HepG2 (cell line): Measurements from ENCODE around the gene UNC13D. TPM values are rescaled to one million over a fixed set of nuclear protein-coding genes. Genes with fewer than 3 reads are reported as not detected.

Source experiments
- ATF7-NPFF ChIP-seq: sonication (generic); formaldehyde crosslinking; IDR thresholded peaks from 2 replicates; pipeline ENCODE4 v1.8.1; 2023; ENCODE audit warnings: mild to moderate bottlenecking, low read depth, missing genetic modification reagents, moderate library complexity
- CAMTA2 ChIP-seq: sonication (generic); formaldehyde crosslinking; IDR thresholded peaks from 2 replicates; pipeline ENCODE4 v1.4.0; 2020; ENCODE audit warnings: mild to moderate bottlenecking, missing genetic modification reagents, borderline replicate concordance
- FOXK2 ChIP-seq: fragments of 450-650 bp; IDR thresholded peaks from 2 replicates; pipeline ENCODE4 v1.6.1; 2016
- KDM3A ChIP-seq: IDR thresholded peaks from 2 replicates; pipeline ENCODE4 v1.6.1; 2018; ENCODE audit warnings: low read depth, missing compliant biosample characterization
- NFKBIZ ChIP-seq: IDR thresholded peaks from 2 replicates; pipeline ENCODE4 v1.6.1; 2018; ENCODE audit warnings: missing genetic modification reagents, missing compliant biosample characterization
- NR0B2 ChIP-seq: sonication (generic); formaldehyde crosslinking; IDR thresholded peaks from 2 replicates; pipeline ENCODE4 v1.4.0; 2020; ENCODE audit warnings: mild to moderate bottlenecking, missing genetic modification reagents
- POLR2A ChIP-seq, 2 experiments: IDR thresholded peaks; 2 replicates each; pipeline ENCODE4 v1.6.1; 2011; ENCODE audit warnings: low read depth in 2 of 2, low read length in 2 of 2, mild to moderate bottlenecking in 1 of 2, moderate library complexity in 1 of 2; ENCODE audit not compliant: insufficient read depth in 1 of 2
- REXO4 ChIP-seq: sonication (generic); formaldehyde crosslinking; IDR thresholded peaks from 2 replicates; pipeline ENCODE4 v1.8.0; 2022; ENCODE audit warnings: missing genetic modification reagents, mild to moderate bottlenecking, borderline replicate concordance
- SRSF1 ChIP-seq: fragments of 200-400 bp; formaldehyde crosslinking; optimal IDR thresholded peaks from 2 replicates; pipeline ENCODE3; 2017; ENCODE audit warnings: mild to moderate bottlenecking, low read depth, low read length, moderate library complexity
- ZBTB7A ChIP-seq: sonication (generic); formaldehyde crosslinking; IDR thresholded peaks from 2 replicates; pipeline ENCODE4 v1.8.0; 2022; ENCODE audit warnings: mild to moderate bottlenecking, missing genetic modification reagents
- ZHX1 ChIP-seq: sonication (generic); formaldehyde crosslinking; IDR thresholded peaks from 2 replicates; pipeline ENCODE4 v1.8.1; 2022; ENCODE audit warnings: low read depth, mild to moderate bottlenecking, missing genetic modification reagents
- ZNF317 ChIP-seq: sonication (generic); formaldehyde crosslinking; IDR thresholded peaks from 2 replicates; pipeline ENCODE4 v1.5.0; 2020; ENCODE audit warnings: mild to moderate bottlenecking, missing genetic modification reagents
- ZNF570 ChIP-seq: sonication (generic); formaldehyde crosslinking; IDR thresholded peaks from 2 replicates; pipeline ENCODE4 v1.4.0; 2020; ENCODE audit warnings: mild to moderate bottlenecking, missing genetic modification reagents, borderline replicate concordance
- ZNF607 ChIP-seq: sonication (generic); formaldehyde crosslinking; IDR thresholded peaks from 2 replicates; pipeline ENCODE4 v1.5.1; 2020; ENCODE audit warnings: missing genetic modification reagents, mild to moderate bottlenecking, borderline replicate concordance
- ZNF746 ChIP-seq: sonication (generic); formaldehyde crosslinking; IDR thresholded peaks from 2 replicates; pipeline ENCODE4 v1.8.0; 2022; ENCODE audit warnings: mild to moderate bottlenecking, missing genetic modification reagents
- ZSCAN29 ChIP-seq: sonication (generic); formaldehyde crosslinking; conservative IDR thresholded peaks from 2 replicates; pipeline ENCODE4 v1.4.0; 2020; ENCODE audit warnings: mild to moderate bottlenecking, missing genetic modification reagents
- polyA plus RNA-seq, 8 experiments: library from polyadenylated mRNA; depleted of rRNA in 3 of 8; stranded (reverse) in 7 of 8; unstranded in 1 of 8; fragments of >200 nt; fragmentation: Illumina TruSeq in 4 of 8; extraction: Trizol in 4 of 8; gene quantifications; 2 replicates each; pipeline versions ENCODE4 v1.2.1 to v1.2.3, GENCODE V29; 2011 to 2016; ENCODE audit warnings: low read depth in 4 of 8, missing spikeins in 1 of 8, mixed read lengths in 1 of 8; ENCODE audit not compliant: insufficient read depth in 1 of 8
- total RNA-seq, 5 experiments: library from RNA; depleted of rRNA; stranded (reverse); fragments of >200 nt; fragmentation: Illumina TruSeq; extraction: Trizol; gene quantifications; 2 replicates each; pipeline ENCODE4 v1.2.3, GENCODE V29; 2016; ENCODE audit warnings: low read depth in 1 of 5
- TF ChIP-seq, protein P1 (sequence below): IDR thresholded peaks from 2 replicates; pipeline ENCODE4 v1.6.1; 2016; ENCODE audit warnings: missing biosample characterization, missing genetic modification reagents, low read depth
- TF ChIP-seq, protein P2 (sequence below): IDR thresholded peaks from 2 replicates; pipeline ENCODE4 v1.6.1; 2016; ENCODE audit warnings: missing compliant biosample characterization, missing genetic modification reagents, borderline replicate concordance
- TF ChIP-seq, protein P3 (sequence below): sonication (generic); formaldehyde crosslinking; IDR thresholded peaks from 2 replicates; pipeline ENCODE4 v1.4.0; 2020; ENCODE audit warnings: missing genetic modification reagents, borderline replicate concordance

UNC13D gene
- total and polyA plus RNA-seq, 2 of the 13 experiments (the other 11 are each of a cell fraction or from before 2014, with no cell fraction given): 29.7 to 42.7 TPM

GRCh38 chr17:75892556-75893224, 48.5 kb upstream of the UNC13D start (continued):
- TF ChIP-seq, protein P1, sequence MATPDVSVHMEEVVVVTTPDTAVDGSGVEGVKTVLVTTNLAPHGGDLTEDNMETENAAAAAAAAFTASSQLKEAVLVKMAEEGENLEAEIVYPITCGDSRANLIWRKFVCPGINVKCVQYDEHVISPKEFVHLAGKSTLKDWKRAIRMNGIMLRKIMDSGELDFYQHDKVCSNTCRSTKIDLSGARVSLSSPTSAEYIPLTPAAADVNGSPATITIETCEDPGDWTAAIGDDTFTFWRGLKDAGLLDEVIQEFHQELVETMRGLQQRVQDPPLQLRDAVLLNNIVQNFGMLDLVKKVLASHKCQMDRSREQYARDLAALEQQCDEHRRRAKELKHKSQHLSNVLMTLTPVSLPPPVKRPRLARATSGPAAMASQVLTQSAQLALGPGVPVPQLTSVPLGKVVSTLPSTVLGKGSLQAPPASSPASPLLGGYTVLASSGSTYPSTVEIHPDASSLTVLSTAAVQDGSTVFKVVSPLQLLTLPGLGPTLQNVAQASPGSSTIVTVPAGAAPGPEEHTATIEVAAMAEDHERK (CRISPR knock-in tag): no peak
- 0 out of 2 replicates have a peak, but pooled peaks have one; percentile 1 for TF ChIP-seq ZNF746 (CRISPR knock-in tag)
- 0 out of 2 replicates have a peak, but pooled peaks have one; percentile 41 for TF ChIP-seq ZNF317 (CRISPR knock-in tag)
- TF ChIP-seq REXO4 (CRISPR knock-in tag): no peak
- TF ChIP-seq, protein P2, sequence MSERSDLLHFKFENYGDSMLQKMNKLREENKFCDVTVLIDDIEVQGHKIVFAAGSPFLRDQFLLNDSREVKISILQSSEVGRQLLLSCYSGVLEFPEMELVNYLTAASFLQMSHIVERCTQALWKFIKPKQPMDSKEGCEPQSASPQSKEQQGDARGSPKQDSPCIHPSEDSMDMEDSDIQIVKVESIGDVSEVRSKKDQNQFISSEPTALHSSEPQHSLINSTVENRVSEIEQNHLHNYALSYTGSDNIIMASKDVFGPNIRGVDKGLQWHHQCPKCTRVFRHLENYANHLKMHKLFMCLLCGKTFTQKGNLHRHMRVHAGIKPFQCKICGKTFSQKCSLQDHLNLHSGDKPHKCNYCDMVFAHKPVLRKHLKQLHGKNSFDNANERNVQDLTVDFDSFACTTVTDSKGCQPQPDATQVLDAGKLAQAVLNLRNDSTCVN: no peak
- TF ChIP-seq FOXK2: peak; percentile 31; the same call in 1 of the 2 replicates
- TF ChIP-seq POLR2A (IDR thresholded peaks at IDR 0.05; ENCODE audit: insufficient read depth in 1 of 2, low read depth in 2 of 2, low read length in 2 of 2): peak in 1 of 2 experiments; percentile 75; a peak in 2 of 4 replicates
- TF ChIP-seq, protein P3, sequence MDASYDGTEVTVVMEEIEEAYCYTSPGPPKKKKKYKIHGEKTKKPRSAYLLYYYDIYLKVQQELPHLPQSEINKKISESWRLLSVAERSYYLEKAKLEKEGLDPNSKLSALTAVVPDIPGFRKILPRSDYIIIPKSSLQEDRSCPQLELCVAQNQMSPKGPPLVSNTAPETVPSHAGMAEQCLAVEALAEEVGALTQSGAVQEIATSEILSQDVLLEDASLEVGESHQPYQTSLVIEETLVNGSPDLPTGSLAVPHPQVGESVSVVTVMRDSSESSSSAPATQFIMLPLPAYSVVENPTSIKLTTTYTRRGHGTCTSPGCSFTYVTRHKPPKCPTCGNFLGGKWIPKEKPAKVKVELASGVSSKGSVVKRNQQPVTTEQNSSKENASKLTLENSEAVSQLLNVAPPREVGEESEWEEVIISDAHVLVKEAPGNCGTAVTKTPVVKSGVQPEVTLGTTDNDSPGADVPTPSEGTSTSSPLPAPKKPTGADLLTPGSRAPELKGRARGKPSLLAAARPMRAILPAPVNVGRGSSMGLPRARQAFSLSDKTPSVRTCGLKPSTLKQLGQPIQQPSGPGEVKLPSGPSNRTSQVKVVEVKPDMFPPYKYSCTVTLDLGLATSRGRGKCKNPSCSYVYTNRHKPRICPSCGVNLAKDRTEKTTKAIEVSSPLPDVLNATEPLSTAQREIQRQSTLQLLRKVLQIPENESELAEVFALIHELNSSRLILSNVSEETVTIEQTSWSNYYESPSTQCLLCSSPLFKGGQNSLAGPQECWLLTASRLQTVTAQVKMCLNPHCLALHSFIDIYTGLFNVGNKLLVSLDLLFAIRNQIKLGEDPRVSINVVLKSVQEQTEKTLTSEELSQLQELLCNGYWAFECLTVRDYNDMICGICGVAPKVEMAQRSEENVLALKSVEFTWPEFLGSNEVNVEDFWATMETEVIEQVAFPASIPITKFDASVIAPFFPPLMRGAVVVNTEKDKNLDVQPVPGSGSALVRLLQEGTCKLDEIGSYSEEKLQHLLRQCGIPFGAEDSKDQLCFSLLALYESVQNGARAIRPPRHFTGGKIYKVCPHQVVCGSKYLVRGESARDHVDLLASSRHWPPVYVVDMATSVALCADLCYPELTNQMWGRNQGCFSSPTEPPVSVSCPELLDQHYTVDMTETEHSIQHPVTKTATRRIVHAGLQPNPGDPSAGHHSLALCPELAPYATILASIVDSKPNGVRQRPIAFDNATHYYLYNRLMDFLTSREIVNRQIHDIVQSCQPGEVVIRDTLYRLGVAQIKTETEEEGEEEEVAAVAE (CRISPR knock-in tag): peak; percentile 85
- TF ChIP-seq ZNF607 (CRISPR knock-in tag): no peak
- no peak for TF ChIP-seq ATF7-NPFF (CRISPR knock-in tag)
- no peak for TF ChIP-seq ZSCAN29 (CRISPR knock-in tag)
- peak; percentile 55; the same call in 1 of the 2 replicates for TF ChIP-seq KDM3A (CRISPR knock-in tag)
- TF ChIP-seq CAMTA2 (CRISPR knock-in tag): no peak
- TF ChIP-seq ZBTB7A: peak; percentile 70
- TF ChIP-seq NFKBIZ (CRISPR knock-in tag): no peak
- no peak for TF ChIP-seq NR0B2
- 0 out of 2 replicates have a peak, but pooled peaks have one; percentile 46 for TF ChIP-seq ZNF570 (CRISPR knock-in tag)
- no peak for TF ChIP-seq SRSF1
- TF ChIP-seq ZHX1 (CRISPR knock-in tag): 0 out of 2 replicates have a peak, but pooled peaks have one; percentile 7
